ENCODE results near the gene RASGRP1.

The RASGRP1 gene

GRCh38 chr15:38496151-38496550 lies 68.5 kb downstream of the RASGRP1 start:
- Histone ChIP-seq H3K9ac (ENCODE audit: low read length) (no peak overlapping the region), H4K8ac (ENCODE audit: low read depth, low read length) (no peak overlapping the region), H3K14ac (ENCODE audit: low read length) (no peak overlapping the region), H2BK5ac (ENCODE audit: low read depth, low read length, poor library complexity) (no peak overlapping the region), H3K27me3 (ENCODE audit: insufficient read depth, low read length) (no peaks in the 10 kb centered on the region), H2BK12ac (ENCODE audit: low read length) (no peak overlapping the region), H2BK120ac (ENCODE audit: insufficient read depth, low read length, poor library complexity) (no peak overlapping the region), H3K23ac (ENCODE audit: low read length) (no peak overlapping the region), H3K27ac (ENCODE audit: low read depth, low read length) (no peak overlapping the region), H2AFZ (ENCODE audit: insufficient read depth, low read length, poor library complexity) (no peak overlapping the region), H4K91ac (ENCODE audit: low read depth, low read length) (no peak overlapping the region), H3K36me3 (ENCODE audit: control insufficient read depth in 1 of 2, insufficient read depth in 2 of 2, low read length in 2 of 2) (peaks cover 10 to 42% of the 10 kb centered on the region in 2 experiments), H3K79me1 (ENCODE audit: low read length) (no peaks in the 10 kb centered on the region), H3K4ac (ENCODE audit: low read depth, low read length) (no peak overlapping the region), H3K4me3 (ENCODE audit: low read depth, low read length) (no peak overlapping the region), H2AK5ac (ENCODE audit: low read length) (no peak overlapping the region), H3K79me2 (ENCODE audit: control insufficient read depth, insufficient read depth, low read length, poor library complexity) (no peaks in the 10 kb centered on the region), H3K4me2 (ENCODE audit: low read length) (no peak overlapping the region), H4K12ac (ENCODE audit: low read depth, low read length) (no peak overlapping the region), H3K9me3 (ENCODE audit: insufficient read depth, low read depth, low read length) (no peaks in the 10 kb centered on the region), H3K18ac (ENCODE audit: low read length) (no peak overlapping the region), H3K4me1 (ENCODE audit: control insufficient read depth in 1 of 2, insufficient read depth in 2 of 2, low read length in 2 of 2) (no peaks in the 10 kb centered on the region)
- WGBS (ENCODE audit: extremely low coverage, insufficient coverage, insufficient read length) = no CpG with 5 or more reads among the region's 1 CpG
- DNase-seq = no peak

GRCh38 chr15:38490242-38490922 lies 74.2 kb downstream of the RASGRP1 start:
- no peak overlapping the region for H2BK12ac ChIP-seq (ENCODE audit: low read length)
- no peaks in the 10 kb centered on the region for H3K27me3 ChIP-seq (ENCODE audit: insufficient read depth, low read length)
- H3K9ac ChIP-seq (ENCODE audit: low read length) = no peak overlapping the region
- no peak overlapping the region for H2BK5ac ChIP-seq (ENCODE audit: low read depth, low read length, poor library complexity)
- H3K4me1 ChIP-seq (ENCODE audit: control insufficient read depth in 1 of 2, insufficient read depth in 2 of 2, low read length in 2 of 2) = no peaks in the 10 kb centered on the region
- H2BK120ac ChIP-seq (ENCODE audit: insufficient read depth, low read length, poor library complexity) = no peak overlapping the region
- no CpG with 5 or more reads among the region's 3 CpGs for WGBS (ENCODE audit: extremely low coverage, insufficient coverage, insufficient read length)
- H4K12ac ChIP-seq (ENCODE audit: low read depth, low read length) = no peak overlapping the region
- H4K91ac ChIP-seq (ENCODE audit: low read depth, low read length) = no peak overlapping the region
- H2AK5ac ChIP-seq (ENCODE audit: low read length) = no peak overlapping the region
- no peak overlapping the region for H3K27ac ChIP-seq (ENCODE audit: low read depth, low read length)
- H3K36me3 ChIP-seq (ENCODE audit: control insufficient read depth in 1 of 2, insufficient read depth in 2 of 2, low read length in 2 of 2) = peaks cover 3 to 15% of the 10 kb centered on the region in 2 experiments
- H3K23ac ChIP-seq (ENCODE audit: low read length) = no peak overlapping the region
- DNase-seq = no peak
- no peaks in the 10 kb centered on the region for H3K79me2 ChIP-seq (ENCODE audit: control insufficient read depth, insufficient read depth, low read length, poor library complexity)
- no peak overlapping the region for H2AFZ ChIP-seq (ENCODE audit: insufficient read depth, low read length, poor library complexity)
- no peak overlapping the region for H3K14ac ChIP-seq (ENCODE audit: low read length)
- H3K18ac ChIP-seq (ENCODE audit: low read length) = no peak overlapping the region
- no peaks in the 10 kb centered on the region for H3K9me3 ChIP-seq (ENCODE audit: insufficient read depth, low read depth, low read length)
- H3K79me1 ChIP-seq (ENCODE audit: low read length) = no peaks in the 10 kb centered on the region
- no peak overlapping the region for H3K4ac ChIP-seq (ENCODE audit: low read depth, low read length)
- no peak overlapping the region for H3K4me2 ChIP-seq (ENCODE audit: low read length)
- no peak overlapping the region for H4K8ac ChIP-seq (ENCODE audit: low read depth, low read length)
- H3K4me3 ChIP-seq (ENCODE audit: low read depth, low read length) = no peak overlapping the region

- H3K27me3 ChIP-seq (ENCODE audit: insufficient read depth, low read length) = no peaks in the 10 kb centered on the region
- no peak overlapping the region for H3K4me2 ChIP-seq (ENCODE audit: low read length)
- no peak overlapping the region for H3K4me3 ChIP-seq (ENCODE audit: low read depth, low read length)
- H4K12ac ChIP-seq (ENCODE audit: low read depth, low read length) = no peak overlapping the region
- no peaks in the 10 kb centered on the region for H3K9me3 ChIP-seq (ENCODE audit: insufficient read depth, low read depth, low read length)
- H3K14ac ChIP-seq (ENCODE audit: low read length) = no peak overlapping the region
- WGBS (ENCODE audit: extremely low coverage, insufficient coverage, insufficient read length) = no CpG with 5 or more reads among the region's 1 CpG
- no peaks in the 10 kb centered on the region for H3K4me1 ChIP-seq (ENCODE audit: control insufficient read depth in 1 of 2, insufficient read depth in 2 of 2, low read length in 2 of 2)
- H4K8ac ChIP-seq (ENCODE audit: low read depth, low read length) = no peak overlapping the region
- no peak overlapping the region for H3K9ac ChIP-seq (ENCODE audit: low read length)
- H2BK5ac ChIP-seq (ENCODE audit: low read depth, low read length, poor library complexity) = no peak overlapping the region
- H2AFZ ChIP-seq (ENCODE audit: insufficient read depth, low read length, poor library complexity) = no peak overlapping the region
- no peak overlapping the region for H3K23ac ChIP-seq (ENCODE audit: low read length)
- DNase-seq = no peak
- no peak overlapping the region for H2BK12ac ChIP-seq (ENCODE audit: low read length)
- H3K79me1 ChIP-seq (ENCODE audit: low read length) = no peaks in the 10 kb centered on the region
- H3K36me3 ChIP-seq (ENCODE audit: control insufficient read depth in 1 of 2, insufficient read depth in 2 of 2, low read length in 2 of 2) = peaks cover 0 to 3% of the 10 kb centered on the region in 2 experiments
- no peak overlapping the region for H4K91ac ChIP-seq (ENCODE audit: low read depth, low read length)
- no peak overlapping the region for H2BK120ac ChIP-seq (ENCODE audit: insufficient read depth, low read length, poor library complexity)
- no peaks in the 10 kb centered on the region for H3K79me2 ChIP-seq (ENCODE audit: control insufficient read depth, insufficient read depth, low read length, poor library complexity)
- H3K18ac ChIP-seq (ENCODE audit: low read length) = no peak overlapping the region
- no peak overlapping the region for H2AK5ac ChIP-seq (ENCODE audit: low read length)
- no peak overlapping the region for H3K27ac ChIP-seq (ENCODE audit: low read depth, low read length)
- no peak overlapping the region for H3K4ac ChIP-seq (ENCODE audit: low read depth, low read length)
Measured at GRCh38 chr15:38487378-38487777, 77.2 kb downstream of the RASGRP1 start.

- no peak overlapping the region for H2AFZ ChIP-seq (ENCODE audit: insufficient read depth, low read length, poor library complexity)
- no peaks in the 10 kb centered on the region for H3K79me1 ChIP-seq (ENCODE audit: low read length)
- H3K4me2 ChIP-seq (ENCODE audit: low read length) = no peak overlapping the region
- no peak overlapping the region for H3K23ac ChIP-seq (ENCODE audit: low read length)
- H3K27ac ChIP-seq (ENCODE audit: low read depth, low read length) = no peak overlapping the region
- no peak overlapping the region for H4K12ac ChIP-seq (ENCODE audit: low read depth, low read length)
- H3K27me3 ChIP-seq (ENCODE audit: insufficient read depth, low read length) = no peaks in the 10 kb centered on the region
- no peak overlapping the region for H2BK12ac ChIP-seq (ENCODE audit: low read length)
- no peaks in the 10 kb centered on the region for H3K4me1 ChIP-seq (ENCODE audit: control insufficient read depth in 1 of 2, insufficient read depth in 2 of 2, low read length in 2 of 2)
- H3K36me3 ChIP-seq (ENCODE audit: control insufficient read depth in 1 of 2, insufficient read depth in 2 of 2, low read length in 2 of 2) = peaks cover 0 to 3% of the 10 kb centered on the region in 2 experiments
- no CpG with 5 or more reads among the region's 2 CpGs for WGBS (ENCODE audit: extremely low coverage, insufficient coverage, insufficient read length)
- no peak overlapping the region for H3K14ac ChIP-seq (ENCODE audit: low read length)
- no peak overlapping the region for H3K4ac ChIP-seq (ENCODE audit: low read depth, low read length)
- H3K9me3 ChIP-seq (ENCODE audit: insufficient read depth, low read depth, low read length) = no peaks in the 10 kb centered on the region
- no peak overlapping the region for H4K8ac ChIP-seq (ENCODE audit: low read depth, low read length)
- H2BK120ac ChIP-seq (ENCODE audit: insufficient read depth, low read length, poor library complexity) = no peak overlapping the region
- H3K4me3 ChIP-seq (ENCODE audit: low read depth, low read length) = no peak overlapping the region
- H2AK5ac ChIP-seq (ENCODE audit: low read length) = no peak overlapping the region
- H2BK5ac ChIP-seq (ENCODE audit: low read depth, low read length, poor library complexity) = no peak overlapping the region
- no peak overlapping the region for H3K9ac ChIP-seq (ENCODE audit: low read length)
- no peak overlapping the region for H4K91ac ChIP-seq (ENCODE audit: low read depth, low read length)
- H3K79me2 ChIP-seq (ENCODE audit: control insufficient read depth, insufficient read depth, low read length, poor library complexity) = no peaks in the 10 kb centered on the region
- H3K18ac ChIP-seq (ENCODE audit: low read length) = no peak overlapping the region
- DNase-seq = no peak
Measured at GRCh38 chr15:38486936-38487335, 77.7 kb downstream of the RASGRP1 start.
